ENCODE data around the gene CEMP1.
A peak's percentile ranks its signal among the peaks of the same experiment; 100 is the strongest.

The CEMP1 gene

DNA sequence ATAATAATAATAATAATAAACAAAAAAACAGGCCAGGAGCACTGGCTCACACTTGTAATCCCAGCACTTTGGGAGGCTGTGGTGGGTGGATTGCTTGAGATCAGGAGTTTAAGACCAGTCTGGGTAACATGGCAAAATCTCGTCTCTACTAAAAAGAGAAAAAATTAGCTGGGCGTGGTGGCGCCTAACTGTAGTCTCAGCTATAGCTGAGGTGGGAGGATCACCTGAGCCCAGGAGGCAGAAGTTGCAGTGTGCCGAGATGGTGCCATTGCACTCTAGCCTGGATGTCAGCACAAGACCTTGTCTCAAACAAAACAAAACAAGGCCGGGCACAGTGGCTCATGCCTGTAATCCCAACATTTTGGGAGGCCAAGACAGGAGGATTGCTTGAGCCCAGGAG, 36.2 kb downstream of the CEMP1 start:
- no peak overlapping the region for H3K27ac Mint-ChIP-seq
- no peak for ATAC-seq (ENCODE audit: low read depth)
- no peaks in the 10 kb centered on the region for H3K4me1 Mint-ChIP-seq

DNA sequence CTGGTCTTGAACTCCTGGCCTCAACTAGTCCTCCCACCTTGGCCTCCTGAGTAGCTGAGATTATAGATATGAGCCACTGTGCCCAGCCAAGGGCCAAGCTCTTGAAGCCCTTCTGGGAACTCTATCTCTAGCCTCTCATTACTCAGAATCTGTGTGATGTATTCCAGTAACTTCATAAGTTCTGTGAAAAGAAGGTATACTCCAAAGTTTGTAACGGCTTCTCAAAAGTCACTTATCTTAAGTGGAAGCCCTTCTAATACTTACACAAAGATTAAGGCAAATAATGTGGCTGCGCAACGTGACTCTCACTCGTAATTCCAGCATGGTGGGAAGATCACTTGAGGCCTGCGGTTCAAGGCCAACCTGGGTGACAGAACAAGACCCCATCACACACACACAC, 36.6 kb downstream of the CEMP1 start:
- no peak for ATAC-seq (ENCODE audit: low read depth)
- peaks cover 5% of the 10 kb centered on the region for H3K36me3 Mint-ChIP-seq
- H3K9me3 Mint-ChIP-seq: no peaks in the 10 kb centered on the region
- H3K27ac Mint-ChIP-seq: no peak overlapping the region
- no peaks in the 10 kb centered on the region for H3K4me1 Mint-ChIP-seq
- no peak for DNase-seq (ENCODE audit: low spot score in 2 of 2)
- no peaks in the 10 kb centered on the region for H3K27me3 Mint-ChIP-seq
- H3K4me3 Mint-ChIP-seq: no peak overlapping the region

More for the DNA sequence above, 36.2 kb downstream of the CEMP1 start:
- DNase-seq (ENCODE audit: low spot score in 2 of 2): no peak
- H3K9me3 Mint-ChIP-seq: no peaks in the 10 kb centered on the region
- H3K36me3 Mint-ChIP-seq: peaks cover 5% of the 10 kb centered on the region
- no peak overlapping the region for H3K4me3 Mint-ChIP-seq
- no peaks in the 10 kb centered on the region for H3K27me3 Mint-ChIP-seq

DNA sequence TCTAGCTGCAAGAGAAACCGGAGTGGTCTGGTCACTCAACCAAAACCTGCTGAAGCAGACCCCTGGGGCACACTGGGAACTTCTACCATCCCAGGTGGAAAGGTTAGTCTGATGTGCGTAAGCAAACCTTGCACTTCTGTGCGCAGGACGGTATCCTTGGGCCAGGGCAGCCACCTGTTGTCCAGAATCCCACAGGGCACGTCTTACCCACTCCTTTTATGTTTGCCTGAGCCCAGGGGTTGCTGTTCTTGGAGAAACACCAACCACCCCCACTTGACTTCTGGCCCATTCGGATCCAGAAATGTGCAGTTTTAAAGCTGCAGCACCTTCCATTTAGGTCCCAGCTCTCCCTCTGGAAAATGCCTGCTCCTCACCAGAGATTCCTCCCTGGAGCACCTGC, 37.6 kb downstream of the CEMP1 start:
- ATAC-seq (ENCODE audit: low read depth): no peak

DNA sequence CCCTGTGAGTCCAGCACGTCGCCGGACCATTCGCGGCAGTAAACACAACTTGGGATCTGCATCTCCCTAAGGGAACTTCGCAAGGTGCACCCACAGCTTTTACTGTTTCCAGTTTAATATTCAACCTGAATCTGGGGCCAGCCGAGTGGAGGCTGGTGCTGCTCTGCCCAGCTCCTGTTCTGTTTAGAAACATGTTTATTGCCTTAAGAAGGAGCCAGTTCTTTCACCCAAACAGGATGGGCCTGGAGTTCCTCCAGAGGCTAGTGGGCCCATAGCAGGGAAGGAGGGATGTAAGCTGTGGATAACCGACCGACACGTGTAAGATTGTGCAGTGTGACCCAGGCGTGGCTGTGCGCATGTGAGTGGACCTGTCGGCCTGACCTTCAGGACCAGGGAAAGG, 38.9 kb downstream of the CEMP1 start:
- H3K9me3 Mint-ChIP-seq: no peaks in the 10 kb centered on the region
- peaks cover 4% of the 10 kb centered on the region for H3K4me1 Mint-ChIP-seq
- ATAC-seq (ENCODE audit: low read depth) (no peak), DNase-seq (ENCODE audit: low spot score in 2 of 2) (no peak)
- H3K27ac Mint-ChIP-seq: no peak overlapping the region
- no peaks in the 10 kb centered on the region for H3K27me3 Mint-ChIP-seq
- H3K36me3 Mint-ChIP-seq: no peaks in the 10 kb centered on the region
- H3K4me3 Mint-ChIP-seq: no peak overlapping the region

More for the DNA sequence above, 37.6 kb downstream of the CEMP1 start:
- Mint-ChIP-seq H3K36me3 (peaks cover 5% of the 10 kb centered on the region), H3K27me3 (no peaks in the 10 kb centered on the region), H3K27ac (no peak overlapping the region), H3K4me1 (no peaks in the 10 kb centered on the region), H3K4me3 (no peak overlapping the region), H3K9me3 (no peaks in the 10 kb centered on the region)
- no peak for DNase-seq (ENCODE audit: low spot score in 2 of 2)

DNA sequence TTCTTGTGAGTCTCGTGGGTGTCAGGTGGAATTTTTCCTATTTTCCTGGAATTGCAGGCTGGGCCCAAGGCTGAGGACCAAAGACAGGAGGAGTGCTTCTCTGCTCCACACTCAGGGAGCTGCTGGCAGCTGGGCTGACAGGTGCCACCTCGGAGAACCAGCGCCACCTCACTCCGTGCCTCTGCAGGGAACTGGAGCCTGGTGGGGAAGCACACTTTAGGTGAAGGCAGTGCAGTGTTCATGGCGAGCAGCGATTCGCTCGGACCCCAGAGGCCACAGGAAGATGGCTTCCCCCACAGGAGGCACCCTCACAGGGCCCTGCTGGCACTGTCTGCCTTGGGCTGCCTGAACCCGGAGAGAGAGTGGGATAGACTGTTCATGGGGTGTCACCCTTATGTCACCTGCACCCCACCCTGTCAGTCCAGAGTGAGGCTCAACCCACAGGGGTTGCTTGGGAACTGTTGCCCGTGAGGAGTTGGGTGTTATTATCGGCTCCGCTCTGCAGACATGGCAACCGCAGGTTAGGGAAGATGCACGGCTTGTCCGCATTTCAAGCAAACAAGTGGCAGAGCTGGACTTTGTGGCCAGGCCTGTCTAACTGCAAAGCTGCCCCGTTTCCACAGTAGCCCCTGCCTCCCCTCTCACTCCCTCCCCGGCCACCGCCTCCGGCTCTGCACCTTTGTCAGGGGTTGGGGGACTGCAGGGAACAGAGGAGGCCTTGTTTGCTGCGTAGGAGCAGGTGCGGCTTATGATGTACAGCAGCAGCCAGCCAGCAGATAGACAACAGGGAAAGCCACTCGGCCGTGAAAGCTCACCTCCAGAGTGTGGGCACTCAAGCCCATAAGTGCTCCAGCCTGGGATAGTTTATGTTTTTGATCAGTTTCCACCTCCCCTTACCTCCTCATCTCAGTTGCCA, 40.8 kb downstream of the CEMP1 start:
- Mint-ChIP-seq H3K36me3 (no peaks in the 10 kb centered on the region), H3K27me3 (no peaks in the 10 kb centered on the region), H3K27ac (no peak overlapping the region), H3K9me3 (no peaks in the 10 kb centered on the region), H3K4me1 (peaks cover 10% of the 10 kb centered on the region), H3K4me3 (no peak overlapping the region)
- ATAC-seq (ENCODE audit: low read depth): no peak
- DNase-seq (ENCODE audit: low spot score in 2 of 2): no peak

DNA sequence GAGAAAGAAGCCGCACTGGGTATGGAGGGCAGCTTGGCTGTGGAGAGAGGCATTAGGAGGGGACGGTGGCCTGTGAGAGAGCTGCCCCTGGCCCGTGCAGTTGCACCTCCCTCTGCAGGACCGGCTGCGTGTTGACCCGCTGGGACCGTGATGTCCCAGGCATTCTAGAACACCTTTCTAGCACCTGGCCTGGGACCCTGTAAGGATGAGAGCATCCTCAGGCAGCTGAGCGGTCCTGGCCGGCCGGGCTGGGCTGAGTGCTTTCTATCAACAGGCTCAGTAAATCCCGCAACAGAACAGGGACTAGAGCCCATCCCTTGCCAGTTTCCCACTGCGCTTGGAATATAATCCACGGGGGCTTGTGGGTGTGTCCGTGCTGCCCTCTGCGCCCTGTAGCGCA, 41.6 kb downstream of the CEMP1 start:
- Mint-ChIP-seq H3K4me1 (peaks cover 10% of the 10 kb centered on the region), H3K27me3 (no peaks in the 10 kb centered on the region), H3K36me3 (no peaks in the 10 kb centered on the region), H3K27ac (no peak overlapping the region), H3K4me3 (no peak overlapping the region), H3K9me3 (no peaks in the 10 kb centered on the region)
- DNase-seq (ENCODE audit: low spot score in 2 of 2) (no peak), ATAC-seq (ENCODE audit: low read depth) (no peak)

DNA sequence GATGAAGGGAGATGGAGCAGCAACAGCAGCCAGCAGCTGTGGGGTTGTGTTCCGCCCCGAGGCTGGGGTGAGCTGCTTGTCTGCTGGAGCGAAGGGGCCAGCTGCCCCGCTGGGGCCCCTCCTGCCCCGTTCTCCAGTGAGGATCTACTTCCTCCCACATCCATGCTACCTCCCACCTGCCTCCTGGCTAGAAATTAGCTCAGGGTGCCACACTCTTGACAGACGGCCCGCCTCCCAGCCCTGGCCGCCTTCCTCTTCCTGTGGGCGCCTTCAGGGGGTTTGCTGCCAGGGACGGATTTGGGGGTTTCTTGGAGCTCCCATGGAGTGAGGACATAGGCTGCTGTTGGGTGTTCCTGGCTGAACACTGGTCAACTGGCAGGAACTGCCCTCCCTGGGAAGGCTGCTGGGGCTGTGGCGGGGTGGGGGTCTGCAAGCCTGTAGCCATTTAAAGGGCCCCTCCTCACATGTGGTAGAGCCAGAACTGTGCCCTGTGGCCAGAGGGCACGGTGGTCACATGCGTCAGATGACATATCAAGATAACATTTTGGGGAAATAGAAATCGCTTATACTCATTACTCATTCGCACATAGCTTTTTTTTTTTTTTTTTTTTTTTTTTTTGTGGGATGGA, 43.2 kb downstream of the CEMP1 start:
- peaks cover 14% of the 10 kb centered on the region for H3K4me1 Mint-ChIP-seq
- no peak for ATAC-seq (ENCODE audit: low read depth)
- H3K36me3 Mint-ChIP-seq: no peaks in the 10 kb centered on the region
- H3K27ac Mint-ChIP-seq: no peak overlapping the region
- no peak overlapping the region for H3K4me3 Mint-ChIP-seq
- no peaks in the 10 kb centered on the region for H3K9me3 Mint-ChIP-seq
- H3K27me3 Mint-ChIP-seq: no peaks in the 10 kb centered on the region
- DNase-seq (ENCODE audit: low spot score in 2 of 2): no peak

DNA sequence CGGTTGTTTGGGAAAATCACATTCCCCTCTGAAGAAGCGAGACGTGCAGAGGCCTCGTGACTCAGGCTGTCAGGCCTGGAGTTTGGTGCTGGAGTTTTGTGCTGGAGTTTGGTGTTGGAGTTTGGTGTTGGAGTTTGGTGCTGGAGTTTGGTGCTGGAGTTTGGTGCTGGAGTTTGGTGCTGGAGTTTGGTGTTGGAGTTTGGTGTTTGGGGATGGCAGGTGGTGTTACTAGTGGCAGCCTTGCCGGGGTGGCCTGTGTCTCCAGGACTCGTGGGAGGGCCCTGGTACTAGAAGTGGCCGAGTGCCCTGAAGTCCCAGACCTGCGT, 43.7 kb downstream of the CEMP1 start:
- ATAC-seq (ENCODE audit: low read depth): no peak
- Mint-ChIP-seq H3K4me3 (peak overlapping the region; percentile 74), H3K36me3 (peaks cover 2% of the 10 kb centered on the region), H3K27me3 (no peaks in the 10 kb centered on the region), H3K4me1 (peaks cover 16% of the 10 kb centered on the region), H3K27ac (peak overlapping the region; percentile 87), H3K9me3 (no peaks in the 10 kb centered on the region)
- no peak for DNase-seq (ENCODE audit: low spot score in 2 of 2)

DNA sequence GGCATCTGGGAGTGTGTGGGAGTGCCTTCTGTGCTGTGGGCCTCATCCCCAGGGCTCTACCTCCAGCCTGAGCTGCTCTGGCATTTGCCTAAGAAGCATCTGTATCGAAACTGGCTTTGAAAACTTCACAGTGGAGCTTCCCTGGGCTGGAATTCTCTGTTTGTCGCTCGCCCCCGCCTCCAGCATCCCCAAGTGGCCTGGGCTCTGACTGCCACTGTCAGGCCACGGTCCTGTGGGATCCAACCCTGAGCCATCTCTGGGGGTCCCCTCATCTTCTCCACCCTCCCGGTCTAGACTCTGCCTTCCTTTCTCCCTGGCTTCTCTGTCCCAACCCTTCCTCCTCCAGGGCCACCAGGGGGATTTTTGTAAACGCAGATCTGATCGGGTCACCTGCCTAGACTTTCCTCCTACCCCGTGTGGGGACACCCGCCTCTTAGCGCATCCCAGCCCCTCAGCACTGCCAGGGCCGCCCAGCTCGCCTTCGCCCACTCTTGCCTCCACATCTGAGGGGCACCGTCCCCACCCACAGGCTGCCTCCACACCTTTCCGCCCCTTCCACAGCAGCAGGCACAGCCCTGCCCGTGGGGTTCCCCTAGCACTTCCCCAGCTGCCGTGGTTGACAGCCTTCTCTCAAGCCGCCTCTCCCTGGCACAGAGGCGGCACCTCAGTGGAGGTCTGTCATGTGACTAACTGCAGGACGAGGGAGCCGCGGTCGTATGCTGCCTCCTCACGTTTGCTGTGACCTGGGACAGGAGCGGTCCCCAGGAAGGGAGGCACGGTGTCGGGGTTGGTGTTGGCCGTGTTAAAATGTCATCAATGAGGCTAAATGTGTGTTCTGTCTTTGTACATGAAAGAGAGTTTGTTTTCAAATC, 44.3 kb downstream of the CEMP1 start:
- ATAC-seq (ENCODE audit: low read depth) (peak; percentile 99), DNase-seq (ENCODE audit: low spot score in 2 of 2) (peak in 1 of 2 donors; percentile 74)
- no peaks in the 10 kb centered on the region for H3K9me3 Mint-ChIP-seq
- H3K4me3 Mint-ChIP-seq: peak overlapping the region; percentile 74
- H3K4me1 Mint-ChIP-seq: peaks cover 19% of the 10 kb centered on the region
- no peaks in the 10 kb centered on the region for H3K27me3 Mint-ChIP-seq
- peaks cover 2% of the 10 kb centered on the region for H3K36me3 Mint-ChIP-seq
- peak overlapping the region; percentile 87 for H3K27ac Mint-ChIP-seq

DNA sequence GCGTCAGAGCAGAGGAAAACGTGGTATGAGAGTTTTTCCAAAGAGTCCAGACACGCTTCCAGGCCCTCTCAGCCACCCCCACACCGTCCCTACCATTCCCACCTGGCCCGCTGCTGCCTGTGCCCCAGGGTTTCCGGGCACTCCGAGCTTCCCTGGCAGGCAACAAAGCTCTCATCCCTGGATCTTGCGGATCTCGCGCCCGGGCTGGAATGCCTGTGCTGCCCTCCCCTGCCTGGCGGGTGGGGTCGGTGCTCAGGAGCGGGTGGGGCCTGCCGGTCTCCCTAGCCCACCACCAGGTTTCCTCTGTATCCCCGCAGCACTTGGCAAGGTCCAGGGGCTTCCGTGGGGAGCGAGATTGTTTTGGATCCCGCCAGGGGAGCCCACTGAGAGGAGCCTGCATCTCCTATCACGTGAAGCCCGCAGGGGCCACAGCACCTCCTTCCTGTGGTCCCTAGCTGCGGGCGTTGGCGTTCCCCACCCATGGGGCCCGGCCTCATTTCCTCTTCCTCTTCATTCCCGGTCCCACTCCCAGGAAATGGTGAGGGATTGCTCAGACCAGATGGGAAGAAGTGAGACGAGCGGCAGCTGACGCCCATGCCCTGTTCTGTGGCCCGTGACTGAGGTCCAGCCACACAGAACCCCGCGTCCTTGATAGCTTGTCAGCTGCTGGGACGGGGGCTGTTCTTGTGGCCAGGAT, 45.2 kb downstream of the CEMP1 start:
- no peaks in the 10 kb centered on the region for H3K9me3 Mint-ChIP-seq
- peaks cover 19% of the 10 kb centered on the region for H3K4me1 Mint-ChIP-seq
- H3K27ac Mint-ChIP-seq: no peak overlapping the region
- H3K36me3 Mint-ChIP-seq: peaks cover 2% of the 10 kb centered on the region
- H3K4me3 Mint-ChIP-seq: no peak overlapping the region
- no peak for ATAC-seq (ENCODE audit: low read depth)
- DNase-seq (ENCODE audit: low spot score in 2 of 2): no peak
- H3K27me3 Mint-ChIP-seq: no peaks in the 10 kb centered on the region

DNA sequence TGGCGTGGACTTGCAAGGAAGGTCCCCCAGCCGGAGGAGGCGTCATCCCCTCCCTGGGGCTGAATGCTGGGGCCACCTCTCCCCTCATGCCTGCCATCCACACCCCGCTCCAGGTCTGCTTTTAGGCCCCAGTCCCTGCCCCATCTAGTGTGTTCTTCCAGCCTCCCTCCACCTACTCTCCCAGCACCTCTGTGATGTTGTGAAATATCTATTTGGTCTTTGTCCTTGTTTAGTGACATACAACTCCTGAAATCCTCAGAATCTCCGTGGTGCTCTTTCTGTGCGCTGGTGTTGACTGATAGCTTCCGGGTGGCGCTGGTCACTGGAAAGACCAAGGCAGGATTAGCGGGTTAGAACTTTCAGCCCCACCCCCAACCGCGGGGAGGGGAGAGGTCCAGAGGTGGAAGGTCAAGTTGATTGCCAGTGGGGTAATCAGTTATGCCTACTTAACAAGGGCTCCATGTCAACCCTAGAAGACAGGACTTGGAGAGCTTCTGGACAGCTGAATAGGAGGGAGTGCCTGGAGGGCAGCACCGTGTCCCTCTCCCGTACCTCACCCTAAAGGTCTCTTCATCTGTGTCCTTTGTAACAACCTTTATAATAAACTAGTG, 46.2 kb downstream of the CEMP1 start:
- ATAC-seq (ENCODE audit: low read depth): no peak

DNA sequence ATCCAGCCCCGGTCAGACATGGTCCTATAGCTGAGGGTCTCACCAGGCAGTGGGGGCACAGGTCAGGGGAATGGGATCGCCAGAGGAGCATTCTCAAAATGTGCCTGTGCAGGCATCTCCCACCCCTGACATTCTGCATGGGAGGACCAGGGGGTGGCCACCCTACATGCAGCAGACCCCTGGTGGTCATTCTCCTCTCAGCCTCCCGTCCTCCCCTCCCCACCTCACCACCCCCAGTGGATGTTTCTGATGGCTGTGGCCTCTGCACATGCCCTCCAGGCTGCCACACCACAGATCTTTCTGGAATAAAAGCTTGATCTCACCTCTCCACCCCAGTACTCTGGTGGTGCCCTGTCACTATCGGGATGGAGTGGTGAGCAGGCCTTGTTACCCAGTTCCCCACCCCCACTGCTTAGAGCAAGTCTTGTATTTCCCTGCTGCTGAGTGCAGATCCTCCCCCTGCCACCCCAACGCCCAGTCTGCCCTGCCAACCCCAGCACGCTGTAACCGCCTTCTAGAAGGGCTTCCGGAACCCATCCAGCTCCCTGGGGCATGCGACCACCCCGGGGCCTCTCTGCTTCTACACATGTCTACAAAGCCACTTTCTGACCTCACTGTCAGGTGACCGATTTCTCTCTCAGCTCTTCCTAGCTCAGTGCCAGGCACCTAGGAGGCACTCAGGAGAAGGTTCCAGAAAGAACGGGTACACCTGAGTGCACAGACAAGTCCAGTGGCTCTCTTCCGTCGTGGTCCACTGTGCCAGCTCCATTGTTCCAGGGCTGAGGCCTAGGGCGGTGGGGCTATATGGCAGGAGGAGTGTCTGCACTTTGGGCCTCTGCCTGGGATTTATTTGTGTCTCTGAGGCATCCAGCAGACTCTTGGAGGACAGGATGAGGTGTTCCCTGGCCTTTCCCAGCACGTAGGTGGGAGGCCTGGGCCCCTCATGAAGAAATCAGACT, 47.0 kb downstream of the CEMP1 start:
- no peak overlapping the region for H3K4me3 Mint-ChIP-seq

More for the DNA sequence above, 46.2 kb downstream of the CEMP1 start:
- peaks cover 19% of the 10 kb centered on the region for H3K4me1 Mint-ChIP-seq
- peaks cover 2% of the 10 kb centered on the region for H3K36me3 Mint-ChIP-seq
- H3K27me3 Mint-ChIP-seq: no peaks in the 10 kb centered on the region
- H3K27ac Mint-ChIP-seq: peak overlapping the region; percentile 69
- H3K9me3 Mint-ChIP-seq: no peaks in the 10 kb centered on the region
- no peak for DNase-seq (ENCODE audit: low spot score in 2 of 2)
- no peak overlapping the region for H3K4me3 Mint-ChIP-seq

More for the DNA sequence above, 47.0 kb downstream of the CEMP1 start:
- no peaks in the 10 kb centered on the region for H3K9me3 Mint-ChIP-seq
- H3K27ac Mint-ChIP-seq: no peak overlapping the region
- H3K27me3 Mint-ChIP-seq: no peaks in the 10 kb centered on the region
- no peak for ATAC-seq (ENCODE audit: low read depth)
- peaks cover 19% of the 10 kb centered on the region for H3K4me1 Mint-ChIP-seq
- peaks cover 2% of the 10 kb centered on the region for H3K36me3 Mint-ChIP-seq
- DNase-seq (ENCODE audit: low spot score in 2 of 2): no peak
